ENCODE data around the gene MAP4K5. TPM values are rescaled to one million over a fixed set of nuclear protein-coding genes. Genes with fewer than 3 reads are reported as not detected.

MAP4K5 gene
- total RNA-seq, 4 donors from 2014 or later: 40.8 to 173 (median 105) TPM

DNA sequence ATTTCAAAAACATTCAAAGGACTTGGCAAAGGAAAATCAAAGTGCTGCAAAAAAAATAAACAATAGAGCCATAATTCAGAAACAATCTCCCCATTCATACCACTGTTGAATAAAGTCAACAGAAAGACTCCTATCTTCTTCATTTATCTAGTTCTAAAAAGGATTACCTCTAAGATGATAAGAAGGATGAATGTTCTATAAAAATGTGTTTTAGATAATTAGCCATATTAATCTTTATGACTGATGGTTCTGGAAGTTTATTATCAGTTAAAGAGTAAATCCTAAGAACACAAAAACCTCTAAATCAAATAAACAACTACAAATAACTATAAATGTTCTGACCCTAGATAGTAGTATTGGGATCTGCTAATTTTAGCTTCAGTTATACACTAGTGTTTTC is 97.8 kb downstream of the MAP4K5 start:
- intact Hi-C loops (cut with DNase I; ENCODE audit: low total_unique reads): no loop called here
- in situ Hi-C loops (cut with MboI; ENCODE audit: low pct_ligation_motif_present in 1 of 4, low pct_unique_long_range_greater_than_20kb in 1 of 4, low sequenced_read_pairs in 3 of 4): no loop called here
- no peak for DNase-seq
- TF ChIP-seq POLR2AphosphoS5 (IDR thresholded peaks at IDR 0.05): no peak
- TF ChIP-seq, protein P1, sequence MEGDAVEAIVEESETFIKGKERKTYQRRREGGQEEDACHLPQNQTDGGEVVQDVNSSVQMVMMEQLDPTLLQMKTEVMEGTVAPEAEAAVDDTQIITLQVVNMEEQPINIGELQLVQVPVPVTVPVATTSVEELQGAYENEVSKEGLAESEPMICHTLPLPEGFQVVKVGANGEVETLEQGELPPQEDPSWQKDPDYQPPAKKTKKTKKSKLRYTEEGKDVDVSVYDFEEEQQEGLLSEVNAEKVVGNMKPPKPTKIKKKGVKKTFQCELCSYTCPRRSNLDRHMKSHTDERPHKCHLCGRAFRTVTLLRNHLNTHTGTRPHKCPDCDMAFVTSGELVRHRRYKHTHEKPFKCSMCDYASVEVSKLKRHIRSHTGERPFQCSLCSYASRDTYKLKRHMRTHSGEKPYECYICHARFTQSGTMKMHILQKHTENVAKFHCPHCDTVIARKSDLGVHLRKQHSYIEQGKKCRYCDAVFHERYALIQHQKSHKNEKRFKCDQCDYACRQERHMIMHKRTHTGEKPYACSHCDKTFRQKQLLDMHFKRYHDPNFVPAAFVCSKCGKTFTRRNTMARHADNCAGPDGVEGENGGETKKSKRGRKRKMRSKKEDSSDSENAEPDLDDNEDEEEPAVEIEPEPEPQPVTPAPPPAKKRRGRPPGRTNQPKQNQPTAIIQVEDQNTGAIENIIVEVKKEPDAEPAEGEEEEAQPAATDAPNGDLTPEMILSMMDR (IDR thresholded peaks at IDR 0.05): no peak
- TF ChIP-seq POLR2A (IDR thresholded peaks at IDR 0.05): no peak
- no peak for TF ChIP-seq EP300 (IDR thresholded peaks at IDR 0.05; ENCODE audit: low read depth)
- no peak overlapping the region for H3K4me3 ChIP-seq
- H3K9me3 ChIP-seq: no peaks in the 10 kb centered on the region
- H3K27me3 ChIP-seq: no peaks in the 10 kb centered on the region
- H3K27ac ChIP-seq: no peak overlapping the region
- H3K4me1 ChIP-seq: no peaks in the 10 kb centered on the region
- peaks cover 0 to 53% (median 12%) of the 10 kb centered on the region in 4 donors for H3K36me3 ChIP-seq

DNA sequence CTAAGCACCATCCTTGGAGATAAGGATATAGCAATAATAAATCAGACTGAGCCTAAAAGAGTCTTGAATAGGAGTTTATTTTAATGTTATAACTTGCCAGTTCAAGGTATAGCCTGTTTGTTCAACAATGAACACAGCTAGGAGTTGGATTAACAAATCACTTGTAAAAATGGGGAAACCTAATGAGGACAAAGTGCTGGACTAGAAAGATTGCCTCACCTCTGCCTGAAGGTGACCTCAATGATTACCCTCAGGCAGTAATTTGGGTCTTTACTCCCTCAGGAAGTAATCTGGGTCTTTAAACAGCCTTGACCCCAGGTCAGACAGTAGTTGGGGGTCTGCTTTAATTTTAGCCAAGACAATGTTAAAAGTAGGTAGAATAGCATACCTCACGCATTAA is 100.2 kb downstream of the MAP4K5 start:
- in situ Hi-C loops (cut with MboI; ENCODE audit: low pct_ligation_motif_present in 1 of 4, low pct_unique_long_range_greater_than_20kb in 1 of 4, low sequenced_read_pairs in 3 of 4): no loop called here
- intact Hi-C loops (cut with DNase I; ENCODE audit: low total_unique reads): no loop called here
- no peak overlapping the region for H3K4me3 ChIP-seq
- H3K36me3 ChIP-seq: peaks cover 0 to 49% (median 8%) of the 10 kb centered on the region in 4 donors
- 100% methylated on average over 1 of the region's 1 CpG for whole genome bisulfite sequencing, 2 donors (ENCODE audit: low coverage in 1 of 2)
- H3K4me1 ChIP-seq: no peaks in the 10 kb centered on the region
- no peaks in the 10 kb centered on the region for H3K27me3 ChIP-seq
- TF ChIP-seq POLR2AphosphoS5 (IDR thresholded peaks at IDR 0.05): no peak
- no peak for TF ChIP-seq POLR2A (IDR thresholded peaks at IDR 0.05)
- TF ChIP-seq, protein P1 (IDR thresholded peaks at IDR 0.05): no peak
- no peak for TF ChIP-seq EP300 (IDR thresholded peaks at IDR 0.05; ENCODE audit: low read depth)
- no peaks in the 10 kb centered on the region for H3K9me3 ChIP-seq
- no peak for DNase-seq
- no peak overlapping the region for H3K27ac ChIP-seq

DNA sequence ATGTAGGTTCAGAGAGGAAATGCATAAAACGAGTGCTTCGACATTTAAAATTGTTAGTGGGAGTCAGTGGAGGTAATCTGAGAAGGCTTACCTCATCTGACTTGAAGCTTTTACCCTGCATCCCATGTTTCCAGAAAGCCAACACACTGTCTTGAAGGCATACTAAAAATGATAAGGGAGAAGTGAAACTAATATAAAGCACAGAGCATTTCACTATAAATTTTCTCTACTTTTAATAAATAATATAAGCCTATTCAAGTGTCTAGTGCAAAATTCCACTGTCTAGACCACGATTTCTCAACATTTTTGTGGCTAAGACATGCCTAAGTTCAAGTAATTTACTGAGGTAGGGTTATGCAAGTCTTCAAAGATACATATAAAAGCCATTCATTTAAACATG is 106.6 kb downstream of the MAP4K5 start:
- intact Hi-C loops (cut with DNase I; ENCODE audit: low total_unique reads): no loop called here
- in situ Hi-C loops (cut with MboI; ENCODE audit: low pct_ligation_motif_present in 1 of 4, low pct_unique_long_range_greater_than_20kb in 1 of 4, low sequenced_read_pairs in 3 of 4): no loop called here
- TF ChIP-seq POLR2AphosphoS5 (IDR thresholded peaks at IDR 0.05) (no peak), EP300 (IDR thresholded peaks at IDR 0.05; ENCODE audit: low read depth) (no peak), POLR2A (IDR thresholded peaks at IDR 0.05) (no peak)
- TF ChIP-seq, protein P1 (IDR thresholded peaks at IDR 0.05): no peak
- Histone ChIP-seq H3K4me3 (no peak overlapping the region), H3K27ac (no peak overlapping the region), H3K36me3 (peaks cover 0 to 32% (median 6%) of the 10 kb centered on the region in 4 donors), H3K4me1 (no peaks in the 10 kb centered on the region), H3K27me3 (no peaks in the 10 kb centered on the region), H3K9me3 (no peaks in the 10 kb centered on the region)
- WGBS, 2 donors (ENCODE audit: low coverage in 1 of 2): 83 to 85% methylated on average over 3 of the region's 3 CpGs
- no peak for DNase-seq

DNA sequence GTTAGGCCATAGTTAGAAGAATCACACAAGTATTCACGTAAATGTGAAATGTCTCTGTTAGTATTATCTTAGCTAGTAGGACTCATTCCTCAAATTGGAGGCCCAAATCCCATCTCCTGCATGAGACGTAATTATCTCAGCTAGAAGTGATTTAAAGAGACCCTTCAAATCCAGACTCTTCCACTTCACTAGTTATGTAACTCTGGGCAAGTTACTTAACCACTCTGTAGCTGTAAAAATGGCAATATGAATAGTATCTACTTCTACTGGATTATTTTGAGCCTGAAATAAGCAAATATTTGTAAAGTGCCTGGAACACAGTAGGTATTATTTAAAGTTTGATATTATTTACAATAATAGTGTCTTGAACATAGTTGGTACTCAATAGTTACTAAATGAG is 107.3 kb downstream of the MAP4K5 start:
- no peaks in the 10 kb centered on the region for H3K4me1 ChIP-seq
- no peak overlapping the region for H3K27ac ChIP-seq
- no peak for DNase-seq
- TF ChIP-seq POLR2A (IDR thresholded peaks at IDR 0.05) (no peak), EP300 (IDR thresholded peaks at IDR 0.05; ENCODE audit: low read depth) (no peak), POLR2AphosphoS5 (IDR thresholded peaks at IDR 0.05) (no peak)
- TF ChIP-seq, protein P1 (IDR thresholded peaks at IDR 0.05): no peak
- no peaks in the 10 kb centered on the region for H3K9me3 ChIP-seq
- no peak overlapping the region for H3K4me3 ChIP-seq
- intact Hi-C loops (cut with DNase I; ENCODE audit: low total_unique reads): no loop called here
- in situ Hi-C loops (cut with MboI; ENCODE audit: low pct_ligation_motif_present in 1 of 4, low pct_unique_long_range_greater_than_20kb in 1 of 4, low sequenced_read_pairs in 3 of 4): no loop called here
- no peaks in the 10 kb centered on the region for H3K27me3 ChIP-seq
- peaks cover 0 to 38% (median 9%) of the 10 kb centered on the region in 4 donors for H3K36me3 ChIP-seq
- 83 to 84% methylated on average over 2 of the region's 2 CpGs for WGBS, 2 donors (ENCODE audit: low coverage in 1 of 2)

Data from transverse colon (tissue), 4 donors.